ENCODE measurements around the gene VTI1A.

- TF ChIP-seq CTCF (IDR thresholded peaks at IDR 0.05): no peak
- no peak for TF ChIP-seq POLR2A (IDR thresholded peaks at IDR 0.05)
Observed at GRCh38 chr10:112821038-112821437, 374.0 kb downstream of the VTI1A start.

Measured in esophagus squamous epithelium (tissue), 4 donors.